Stimulated activated naive CD4-positive, alpha-beta T cell (primary cell): ENCODE measurements around the gene DOCK9.
"Not testable (repeated sequence)": the region's sequence is repeated elsewhere in the genome, so short reads cannot be mapped to it uniquely, and the experiment has no call there.

Source experiments
- DNase-seq, 6 experiments: peaks; one replicate each; lab custom pipeline; 2025; lab: John Stamatoyannopoulos, UW

The DOCK9 gene

DNA sequence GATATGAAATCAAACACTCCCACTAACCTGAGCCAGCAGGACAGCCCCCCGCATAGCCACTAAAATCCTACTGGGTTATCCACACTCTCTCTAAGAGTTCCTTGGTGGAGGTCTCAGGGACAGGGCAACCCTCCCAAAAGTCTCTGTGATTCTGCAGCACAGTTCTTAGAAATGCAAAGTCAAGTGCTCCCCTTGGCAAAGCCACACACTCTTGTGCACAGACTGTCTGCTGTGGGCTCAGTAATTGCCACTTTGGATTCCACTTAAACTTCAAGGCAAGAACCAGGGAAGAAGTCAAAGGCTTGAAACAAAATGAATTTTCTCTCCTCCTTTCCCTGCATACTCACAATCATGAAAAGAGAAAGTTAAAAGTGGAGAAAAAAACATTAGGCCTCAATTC, 61.5 kb downstream of the DOCK9 start:
- no peak for DNase-seq

DNA sequence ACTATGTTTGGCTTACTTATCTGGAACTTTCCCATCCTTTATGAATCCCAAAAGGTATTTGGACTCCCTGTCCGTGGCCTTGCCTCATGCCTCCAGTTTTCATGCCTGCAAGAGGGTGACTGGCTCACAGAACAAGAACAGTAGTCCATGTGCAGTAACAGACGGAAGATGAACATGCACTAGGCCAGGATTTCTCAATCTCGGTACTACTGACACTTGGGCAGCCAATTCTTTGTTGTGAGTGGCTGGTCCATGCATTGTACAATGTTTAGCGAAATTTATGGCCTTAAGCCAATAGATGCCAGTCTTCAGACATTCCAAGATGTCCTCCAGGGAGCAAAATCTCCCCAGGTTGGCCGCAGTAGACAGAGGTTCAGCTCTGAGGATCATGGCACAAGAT, 61.9 kb downstream of the DOCK9 start:
- DNase-seq = no peak

DNA sequence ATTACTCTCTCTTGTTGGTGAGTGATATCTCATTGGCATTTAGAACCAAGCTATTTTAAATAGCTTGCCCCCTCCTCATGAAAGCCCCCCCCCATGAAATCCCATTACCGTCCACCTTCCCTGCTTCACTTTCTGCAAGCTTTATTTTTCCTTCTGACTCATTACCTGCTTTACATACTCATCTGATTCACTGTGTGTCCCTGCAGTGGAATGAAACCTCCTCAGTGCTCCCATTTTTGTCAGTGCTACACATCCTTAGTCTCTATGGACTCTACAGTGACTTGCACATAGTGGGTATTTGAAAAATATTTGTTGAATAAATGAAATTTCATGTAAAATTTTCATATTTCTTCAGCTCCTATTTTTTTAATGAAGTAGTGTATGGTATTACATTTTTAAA, 62.3 kb downstream of the DOCK9 start:
- DNase-seq = no peak

DNA sequence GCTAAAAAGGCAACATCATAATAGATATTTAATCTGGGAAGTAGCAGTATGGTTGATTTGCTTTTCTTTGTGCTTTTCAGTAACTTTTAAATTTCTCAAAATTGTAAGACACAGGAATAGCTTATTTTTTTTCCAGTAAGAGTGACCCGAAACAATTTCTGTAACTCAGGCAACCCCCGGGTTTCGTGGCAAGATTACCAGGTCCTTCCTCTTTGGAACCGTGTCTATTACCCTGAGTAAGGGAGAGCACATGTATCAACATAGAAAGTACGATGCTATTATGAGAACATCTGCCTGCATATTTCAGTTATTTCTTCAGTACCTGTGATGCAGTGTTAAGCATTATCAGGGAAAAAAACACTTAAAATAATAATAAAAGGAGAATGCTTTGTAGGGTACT, 64.1 kb downstream of the DOCK9 start:
- DNase-seq = no peak

DNA sequence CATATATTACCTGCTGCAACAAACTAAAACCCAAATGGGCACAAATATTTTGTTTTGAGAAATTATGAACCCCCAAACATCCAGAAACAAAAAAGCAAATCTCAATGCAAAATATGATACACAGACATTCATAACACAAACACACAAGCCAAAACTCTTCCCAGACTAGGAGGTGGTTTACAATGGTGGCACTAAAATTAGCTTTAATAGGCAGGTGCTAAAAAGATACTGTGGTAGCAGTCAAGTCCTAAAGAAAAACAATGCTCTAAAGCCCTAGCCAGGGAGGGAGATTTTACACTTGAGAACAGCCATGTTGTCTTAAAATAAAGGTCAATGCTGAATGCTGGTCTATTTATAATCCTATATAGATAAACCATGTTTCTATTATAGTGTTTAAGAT, 65.0 kb downstream of the DOCK9 start:
- DNase-seq = no peak

DNA sequence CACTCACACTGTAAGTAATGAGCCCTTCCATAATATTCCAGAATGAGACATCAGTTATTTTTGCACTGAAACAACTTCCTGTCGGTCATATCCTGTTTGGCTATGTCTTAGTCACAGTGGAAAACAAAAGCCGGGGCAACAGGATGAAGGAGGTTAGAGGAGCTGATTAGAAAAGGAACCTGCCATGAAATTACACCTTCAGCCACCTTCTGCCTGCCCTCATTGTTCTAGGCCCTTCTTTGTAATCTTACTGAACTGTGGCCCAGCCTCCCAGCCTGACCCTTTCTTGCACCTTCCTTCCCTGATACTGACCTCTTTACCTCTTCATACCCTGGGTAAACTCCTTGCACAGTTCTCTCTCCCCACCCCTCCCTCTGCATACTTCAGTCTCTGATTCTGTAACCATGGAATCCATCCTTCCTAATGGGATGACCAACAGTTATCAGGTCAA, 67.3 kb downstream of the DOCK9 start:
- DNase-seq = peak in 3 of 6 experiments; percentile 36 to 56 (median 45)

DNA sequence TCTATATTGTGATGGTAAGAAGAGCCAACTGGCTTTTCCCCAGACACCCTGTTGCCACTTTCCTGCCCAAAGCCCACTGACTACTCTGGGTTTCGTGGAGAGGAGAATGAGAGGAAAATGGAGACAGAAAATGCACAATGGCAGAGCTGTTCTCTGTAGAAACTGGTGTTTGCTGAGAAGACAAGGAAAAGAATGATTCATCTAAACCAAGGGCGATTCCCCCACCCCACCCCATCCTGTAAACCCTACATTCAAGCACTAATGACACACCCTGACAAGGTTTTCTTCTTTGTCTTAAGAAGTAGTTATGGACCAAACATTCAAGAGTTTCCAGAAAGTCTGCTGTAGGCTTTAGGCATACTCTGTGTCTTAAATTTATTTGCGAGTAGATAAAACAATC, 68.8 kb downstream of the DOCK9 start:
- DNase-seq = no peak

DNA sequence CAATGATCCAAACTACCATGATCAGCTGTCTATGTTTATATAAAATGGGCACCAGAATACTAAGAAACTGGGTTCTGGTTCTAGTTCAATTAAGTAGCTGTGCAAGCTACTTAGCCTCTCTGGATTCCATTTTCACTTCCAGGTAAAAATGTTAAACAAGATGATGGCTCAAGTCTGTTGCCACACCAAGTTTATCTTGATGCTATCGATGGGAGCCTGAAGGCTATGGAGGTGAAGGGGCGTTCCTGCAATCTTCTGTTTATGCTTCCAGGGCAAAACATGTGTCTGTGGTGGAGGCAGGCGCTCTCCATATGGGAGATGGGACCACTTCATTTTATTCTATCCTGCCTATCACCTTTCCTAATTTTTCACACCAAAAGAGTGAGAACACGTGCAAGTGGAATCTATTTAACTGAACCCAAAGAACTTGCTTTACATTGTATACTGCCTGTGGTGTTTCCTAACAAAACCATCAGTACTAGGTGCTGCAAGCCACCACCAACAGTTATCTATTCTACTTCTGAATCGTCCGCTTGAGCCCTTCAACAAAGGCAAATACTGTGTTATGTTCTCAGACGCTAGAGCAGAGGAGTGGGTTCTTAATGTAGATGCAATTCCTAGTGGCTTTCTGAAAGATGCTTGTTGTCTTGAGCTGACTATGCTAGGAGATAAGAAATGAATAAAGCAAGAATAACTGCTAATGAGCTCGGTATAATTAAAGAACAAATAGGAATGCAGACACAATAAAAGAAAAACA, 70.9 kb downstream of the DOCK9 start:
- DNase-seq = no peak

DNA sequence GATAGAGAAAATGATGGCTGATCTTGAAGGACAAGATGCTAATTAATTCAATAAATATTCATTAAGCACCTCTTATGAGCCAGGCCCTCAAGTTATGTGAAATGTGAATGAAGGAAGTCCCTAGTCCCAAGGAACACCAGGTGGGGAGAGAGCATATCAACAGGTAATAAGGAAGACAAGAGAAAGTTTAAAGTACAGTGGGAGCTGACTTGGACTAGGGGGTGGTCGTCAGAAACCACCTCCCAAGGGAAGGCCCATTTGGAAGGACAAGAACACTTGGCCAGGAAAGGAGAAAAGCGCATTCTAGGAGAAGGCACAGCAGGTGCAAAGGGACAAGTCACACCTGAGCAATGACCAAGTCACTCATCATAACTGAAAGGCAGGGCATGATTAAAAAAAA, 72.7 kb downstream of the DOCK9 start:
- no peak for DNase-seq

DNA sequence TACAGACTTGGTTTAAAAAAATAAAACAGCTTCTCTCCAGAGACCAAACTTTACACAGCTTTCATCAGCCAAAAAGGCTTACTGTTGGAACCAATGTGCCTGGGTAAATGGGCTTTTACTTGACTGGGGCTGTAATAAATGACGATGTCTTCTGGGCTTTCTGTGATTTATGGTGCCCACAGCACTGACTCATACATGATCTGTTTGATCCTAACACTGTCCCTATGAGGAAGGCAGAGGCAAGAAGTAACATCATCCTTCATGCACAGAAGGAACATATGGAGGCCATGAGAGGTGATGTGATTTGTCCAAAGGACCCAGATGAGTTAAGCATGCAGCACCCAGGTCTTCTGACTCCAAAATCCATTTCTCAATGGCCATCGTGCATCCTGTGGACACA, 77.4 kb downstream of the DOCK9 start:
- no peak for DNase-seq

DNA sequence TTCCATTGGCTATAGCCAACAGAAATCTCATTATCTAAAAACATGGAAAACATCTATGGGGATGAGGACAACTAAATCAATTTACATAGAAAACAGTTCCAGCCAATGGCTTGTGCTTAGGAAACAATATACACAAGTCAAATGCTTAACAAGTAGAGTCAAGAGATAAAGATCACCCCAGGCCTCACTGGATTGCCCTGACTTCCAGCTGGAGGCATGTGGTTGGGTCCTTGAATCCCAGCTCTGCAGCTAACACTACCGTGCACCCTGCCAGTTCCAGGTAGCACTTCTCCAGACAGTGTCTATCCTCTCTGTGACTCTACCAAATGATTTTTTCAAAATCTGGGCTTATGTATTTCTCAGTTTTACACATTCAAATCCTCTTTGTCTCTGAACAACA, 80.2 kb downstream of the DOCK9 start:
- DNase-seq = no peak

DNA sequence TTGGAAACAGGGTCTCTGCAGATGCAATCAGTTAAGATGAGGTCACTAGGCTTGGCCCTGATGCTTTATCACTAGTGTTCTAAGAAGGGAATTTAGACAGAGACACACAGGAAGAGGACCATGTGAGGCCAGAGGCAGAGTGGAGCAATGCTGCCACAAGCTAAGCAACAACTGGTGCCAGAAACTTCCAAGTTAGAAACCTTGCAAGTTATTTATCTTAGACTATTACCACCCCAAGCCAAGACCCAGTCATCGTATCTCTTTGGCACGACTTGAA, 81.1 kb downstream of the DOCK9 start:
- no peak for DNase-seq

DNA sequence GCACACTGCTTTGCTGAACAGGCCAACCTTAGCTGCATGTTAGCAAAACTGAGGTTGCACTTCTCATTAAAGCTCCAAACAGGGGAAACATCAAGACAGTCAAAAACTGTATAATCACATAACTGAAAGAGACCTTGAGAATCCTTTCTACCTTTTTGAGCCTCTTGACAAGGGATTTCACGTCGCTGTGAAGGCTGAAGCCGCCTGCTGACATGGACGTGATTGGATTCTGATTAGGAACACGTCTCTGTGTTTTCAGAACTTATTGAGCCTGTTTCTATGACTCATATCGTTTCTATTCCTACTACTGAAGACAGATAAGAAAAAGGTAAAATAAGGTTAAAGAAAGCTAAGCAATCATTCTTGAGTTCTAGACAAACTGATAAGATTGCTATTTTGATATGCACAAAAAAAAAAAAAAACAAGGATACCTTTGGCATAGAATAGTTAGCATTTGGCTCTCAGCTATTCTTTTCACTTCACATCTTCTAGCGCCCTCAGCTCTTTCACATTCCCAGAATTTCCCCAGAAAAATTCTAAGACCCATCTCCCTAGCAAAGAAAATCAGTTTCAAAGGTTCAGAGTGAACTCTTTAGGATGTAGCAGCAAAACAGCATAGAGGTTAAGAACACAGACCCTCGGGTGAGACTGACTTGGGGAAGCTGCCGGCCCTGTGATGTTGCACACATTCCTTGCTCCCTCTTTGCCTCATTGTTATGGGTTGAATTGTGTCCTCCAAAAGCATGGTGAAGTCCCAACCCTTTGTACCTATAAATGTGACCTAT, 81.6 kb downstream of the DOCK9 start:
- no peak for DNase-seq

DNA sequence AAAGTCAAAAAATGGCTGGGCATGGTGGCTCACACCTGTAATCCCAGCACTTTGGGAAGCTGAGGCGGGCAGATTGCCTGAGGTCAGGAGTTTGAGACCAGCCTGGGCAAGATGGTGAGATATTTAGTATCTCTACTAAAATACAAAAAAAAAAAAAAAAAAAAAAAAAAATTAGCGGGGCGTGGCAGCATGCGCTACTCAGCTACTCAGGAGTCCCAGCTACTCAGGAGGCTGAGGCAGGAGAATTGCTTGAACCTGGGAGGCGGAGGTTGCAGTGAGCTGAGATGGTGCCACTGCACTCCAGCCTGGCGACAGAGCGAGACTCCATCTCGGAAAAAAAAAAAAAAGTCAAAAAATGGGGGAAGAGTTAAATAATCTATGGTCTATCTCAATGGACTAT, 83.0 kb downstream of the DOCK9 start:
- DNase-seq = not testable (repeated sequence)

DNA sequence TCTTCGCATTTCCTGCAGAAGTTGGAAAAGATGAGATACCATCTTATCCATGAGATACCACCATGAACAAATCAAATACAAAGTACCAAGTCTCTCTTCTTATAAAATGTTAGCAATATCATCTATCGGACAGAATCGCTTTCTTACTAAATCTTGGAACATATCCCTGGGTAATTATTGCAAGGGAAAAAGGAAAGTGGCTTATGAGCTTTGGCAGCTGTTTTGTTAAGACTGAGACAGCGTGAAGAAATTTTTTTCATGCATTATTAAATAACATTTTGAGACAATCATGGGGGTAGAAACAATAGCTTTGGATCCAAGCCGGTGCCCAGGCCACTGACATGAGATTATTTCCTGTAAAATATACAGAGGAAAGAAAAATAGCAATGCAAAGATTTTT, 84.5 kb downstream of the DOCK9 start:
- no peak for DNase-seq

DNA sequence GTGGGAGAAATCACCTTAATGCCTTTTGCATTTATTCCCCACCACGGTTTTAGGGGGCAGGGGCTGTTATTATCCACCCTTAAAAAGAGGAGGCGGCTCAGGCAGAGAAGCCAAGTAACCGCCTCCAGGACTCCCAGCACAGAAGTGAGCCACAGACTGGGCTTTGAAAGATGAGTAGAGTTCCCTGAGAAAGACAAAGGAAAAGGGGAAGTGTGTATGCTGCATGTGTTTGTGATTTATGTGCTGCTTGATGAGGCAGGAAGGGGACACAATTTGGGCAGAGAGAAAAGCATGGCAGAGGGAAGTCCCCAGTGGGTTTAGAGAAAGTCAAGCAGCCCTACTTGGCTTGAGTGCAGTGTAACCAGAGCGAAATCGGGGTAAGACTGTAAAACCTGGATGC, 85.0 kb downstream of the DOCK9 start:
- no peak for DNase-seq

DNA sequence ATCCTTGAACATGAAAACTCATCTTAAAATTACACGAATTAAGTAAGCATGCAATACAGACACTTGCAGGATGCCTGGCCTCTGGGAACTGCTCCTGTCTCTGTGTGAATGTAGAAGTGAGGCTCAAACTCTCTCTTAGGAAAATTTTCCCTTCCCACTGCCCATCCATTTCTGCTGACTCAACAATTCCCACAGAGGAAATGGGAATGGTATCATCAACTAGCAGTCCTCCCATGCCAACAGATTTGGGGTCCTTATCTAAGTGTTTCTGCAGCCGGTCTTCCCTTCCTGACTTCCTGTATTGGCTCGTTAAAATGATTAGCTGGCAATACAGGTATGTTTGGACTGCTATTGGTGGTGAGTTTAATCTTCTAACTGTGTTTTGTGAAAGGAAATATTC, 85.8 kb downstream of the DOCK9 start:
- DNase-seq = no peak

DNA sequence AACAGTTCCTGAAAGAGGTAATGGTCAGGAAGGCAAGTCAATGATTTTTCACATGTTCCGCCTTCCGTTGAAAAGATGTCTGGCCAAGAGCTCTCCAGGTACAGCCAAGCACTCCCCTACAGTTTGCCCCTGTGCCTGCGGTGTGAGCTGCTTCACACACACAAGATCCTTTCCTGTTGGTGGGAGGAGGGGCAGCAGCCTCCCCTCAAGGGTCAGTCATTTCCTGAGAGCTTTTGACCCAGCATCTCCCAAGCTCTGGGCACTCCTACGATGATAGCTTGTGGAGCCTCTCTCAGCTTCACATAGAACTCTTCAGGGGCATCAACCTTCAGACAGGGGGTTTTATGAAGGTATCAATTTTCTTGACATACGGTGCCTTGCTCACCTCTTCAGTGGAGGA, 86.9 kb downstream of the DOCK9 start:
- DNase-seq = no peak

DNA sequence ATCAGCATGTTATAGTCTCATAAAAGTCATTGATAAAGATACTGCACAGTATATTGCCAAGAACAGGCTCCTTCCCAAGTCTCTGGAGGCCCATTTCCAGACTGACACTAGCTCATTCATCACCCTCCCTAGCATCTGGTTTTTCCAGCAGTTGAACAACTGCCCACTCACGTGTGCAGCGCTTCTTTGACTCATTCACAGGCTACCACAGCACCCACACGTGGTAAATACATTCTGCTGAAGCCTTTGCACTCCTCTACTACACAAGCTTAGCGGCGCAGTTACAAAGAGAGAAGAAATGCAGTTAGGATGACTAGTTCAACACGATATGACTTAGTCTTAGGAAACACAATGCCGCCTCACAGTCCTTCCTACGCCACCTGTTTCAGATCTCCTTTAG, 87.7 kb downstream of the DOCK9 start:
- DNase-seq = no peak

DNA sequence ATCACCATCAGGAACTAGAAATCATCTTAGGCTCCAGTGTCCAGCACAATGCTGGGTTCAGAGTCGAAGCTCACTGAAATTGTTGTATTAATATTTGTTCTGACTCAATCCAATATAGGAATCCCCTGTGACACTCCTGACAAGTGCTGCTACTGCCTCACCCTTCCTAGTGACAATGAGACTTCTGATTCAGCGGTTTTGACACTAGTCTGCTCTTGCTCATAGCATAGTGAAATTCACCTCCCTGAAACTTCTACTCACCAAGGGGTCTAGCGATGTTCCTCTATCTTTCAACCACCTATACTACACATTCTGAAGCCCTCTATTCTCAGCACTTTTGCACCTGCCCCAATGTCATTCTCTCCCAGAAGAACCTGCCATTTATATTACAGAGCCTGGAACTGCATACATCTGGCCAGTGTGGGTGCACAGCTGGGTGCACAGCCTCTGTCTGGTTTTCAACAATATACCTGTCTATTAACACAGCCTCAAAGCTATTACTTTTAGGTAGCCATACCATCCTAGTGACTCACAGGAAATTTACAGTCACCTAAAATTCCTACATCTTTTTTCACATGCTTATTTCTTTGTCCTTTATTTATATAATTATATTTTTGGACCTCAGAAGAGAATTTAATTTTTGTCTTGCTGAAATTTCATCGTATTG, 88.3 kb downstream of the DOCK9 start:
- no peak for DNase-seq

DNA sequence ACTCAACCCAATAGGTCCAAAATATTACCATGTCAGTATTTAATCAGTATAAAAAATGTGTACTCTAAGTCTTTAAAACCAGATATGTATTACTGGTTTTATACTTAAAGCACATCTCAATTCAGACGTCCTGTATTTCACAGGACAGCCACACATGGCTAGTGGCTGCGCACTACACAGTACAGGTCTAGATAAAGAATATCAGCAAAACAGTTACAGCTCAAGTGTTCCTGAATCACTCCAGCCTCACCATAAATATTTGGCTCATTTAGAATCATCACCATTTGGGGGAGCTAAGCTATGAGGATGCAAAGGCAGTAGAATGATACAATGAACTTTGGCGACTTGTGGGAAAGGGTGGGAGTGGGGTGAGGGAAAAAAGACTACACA, 89.0 kb downstream of the DOCK9 start:
- no peak for DNase-seq

DNA sequence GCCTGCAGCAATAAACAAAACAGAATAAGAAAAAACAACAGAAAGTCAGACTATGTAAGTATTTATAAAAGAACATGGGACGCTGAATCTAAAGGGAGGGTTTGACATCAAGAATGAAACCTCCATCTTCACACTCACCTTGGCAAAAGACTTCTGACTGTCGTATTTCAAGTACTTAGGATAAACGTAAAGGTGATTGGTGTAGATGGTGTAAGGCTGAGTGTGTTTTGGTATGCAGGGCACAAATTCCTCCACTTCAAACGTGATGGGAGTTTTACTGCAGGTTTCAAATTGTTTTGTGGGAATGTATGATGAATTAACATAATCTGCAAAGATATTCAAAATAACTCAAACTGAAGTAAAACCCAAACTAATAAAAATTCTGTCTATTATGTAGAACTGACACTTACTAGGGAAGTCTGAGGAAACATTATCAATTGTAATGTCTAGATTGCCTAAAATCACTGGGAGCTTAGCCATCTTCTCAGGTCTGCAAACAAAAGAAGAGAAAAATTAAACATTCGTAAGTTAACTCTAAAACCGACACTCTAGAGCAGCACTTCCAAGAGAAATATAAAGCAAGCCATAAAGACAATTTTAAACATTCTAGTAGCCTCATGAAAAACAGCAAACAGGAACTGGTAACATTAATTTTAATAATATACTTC, 89.5 kb downstream of the DOCK9 start:
- no peak for DNase-seq
